Fibroblast of the aortic adventitia (primary cell): ENCODE results near the gene AGO3. TPM values are rescaled to one million over a fixed set of nuclear protein-coding genes. Genes with fewer than 3 reads are reported as not detected.

ENCODE experiments used
- DNase-seq: peaks from one replicate; pipeline ENCODE4 v3.0.0-alpha.2; 2010; ENCODE audit warnings: low read depth
- H3K4me3 ChIP-seq: 2 replicates; pipeline ENCODE4 v1.5.1; 2011; ENCODE audit warnings: low read depth, mild to moderate bottlenecking, control low read depth, low read length, moderate library complexity
- total RNA-seq: library from RNA; depleted of rRNA; stranded (reverse); fragments of >200 nt; gene quantifications from 2 replicates; pipeline ENCODE4 v1.2.3, GENCODE V29; 2012; ENCODE audit warnings: low replicate concordance
- TF ChIP-seq, protein P1 (sequence below): IDR thresholded peaks from 2 replicates; pipeline ENCODE4 v1.5.1; 2011; ENCODE audit warnings: mild to moderate bottlenecking, low read length, control low read depth, inconsistent platforms; ENCODE audit not compliant: insufficient read depth

The AGO3 gene
- total RNA-seq, 1 donor: 17.5 TPM

- TF ChIP-seq, protein P1, sequence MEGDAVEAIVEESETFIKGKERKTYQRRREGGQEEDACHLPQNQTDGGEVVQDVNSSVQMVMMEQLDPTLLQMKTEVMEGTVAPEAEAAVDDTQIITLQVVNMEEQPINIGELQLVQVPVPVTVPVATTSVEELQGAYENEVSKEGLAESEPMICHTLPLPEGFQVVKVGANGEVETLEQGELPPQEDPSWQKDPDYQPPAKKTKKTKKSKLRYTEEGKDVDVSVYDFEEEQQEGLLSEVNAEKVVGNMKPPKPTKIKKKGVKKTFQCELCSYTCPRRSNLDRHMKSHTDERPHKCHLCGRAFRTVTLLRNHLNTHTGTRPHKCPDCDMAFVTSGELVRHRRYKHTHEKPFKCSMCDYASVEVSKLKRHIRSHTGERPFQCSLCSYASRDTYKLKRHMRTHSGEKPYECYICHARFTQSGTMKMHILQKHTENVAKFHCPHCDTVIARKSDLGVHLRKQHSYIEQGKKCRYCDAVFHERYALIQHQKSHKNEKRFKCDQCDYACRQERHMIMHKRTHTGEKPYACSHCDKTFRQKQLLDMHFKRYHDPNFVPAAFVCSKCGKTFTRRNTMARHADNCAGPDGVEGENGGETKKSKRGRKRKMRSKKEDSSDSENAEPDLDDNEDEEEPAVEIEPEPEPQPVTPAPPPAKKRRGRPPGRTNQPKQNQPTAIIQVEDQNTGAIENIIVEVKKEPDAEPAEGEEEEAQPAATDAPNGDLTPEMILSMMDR: no peak
- DNase-seq: no peak
- H3K4me3 ChIP-seq: no peak overlapping the region
Measured at GRCh38 chr1:36053978-36054377, 123.1 kb downstream of the AGO3 start.

GRCh38 chr1:36055706-36056105 lies 124.8 kb downstream of the AGO3 start:
- DNase-seq: no peak
- TF ChIP-seq, protein P1: no peak

DNA sequence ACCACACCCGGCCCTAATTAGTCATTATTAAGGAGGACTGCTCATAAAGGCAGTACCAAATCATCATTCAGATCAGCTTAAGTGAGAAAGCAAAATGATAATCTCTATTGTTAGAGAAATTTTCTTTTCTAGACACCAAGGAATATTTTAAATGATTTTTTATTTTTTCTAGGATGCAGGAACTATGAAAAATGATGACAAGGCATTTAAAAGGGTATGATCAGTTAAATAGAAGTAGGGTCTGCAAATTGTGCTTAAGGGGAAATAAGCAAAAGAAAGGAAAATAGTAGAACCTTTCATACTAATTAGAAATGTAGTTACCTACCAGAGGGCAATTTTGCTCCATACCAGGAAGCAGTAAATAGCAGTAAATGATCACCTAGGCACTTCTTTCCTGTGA lies 131.4 kb downstream of the AGO3 start:
- no peak overlapping the region for H3K4me3 ChIP-seq
- TF ChIP-seq, protein P1: no peak
- no peak for DNase-seq

More at GRCh38 chr1:36055706-36056105, 124.8 kb downstream of the AGO3 start:
- H3K4me3 ChIP-seq: no peak overlapping the region

DNA sequence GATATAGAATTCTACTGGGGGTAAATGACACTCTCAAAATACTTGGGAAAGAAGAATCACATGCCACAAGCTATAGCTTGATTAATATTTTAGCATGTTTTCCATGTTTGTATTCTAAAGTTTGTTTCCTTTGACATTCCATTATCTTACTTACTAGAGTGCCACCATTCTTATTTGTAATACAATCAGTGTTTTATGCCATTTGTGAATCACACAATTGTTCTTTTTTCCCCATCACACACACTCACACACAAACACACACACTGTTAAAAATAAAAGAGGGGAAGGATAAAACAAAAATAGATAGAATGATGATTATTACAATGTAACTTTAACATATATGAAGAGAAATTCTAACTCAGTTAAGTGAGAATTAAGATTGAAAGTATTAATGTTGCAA lies 137.0 kb downstream of the AGO3 start:
- DNase-seq: no peak
- TF ChIP-seq, protein P1: no peak
- no peak overlapping the region for H3K4me3 ChIP-seq

GRCh38 chr1:36068866-36069265 lies 138.0 kb downstream of the AGO3 start:
- TF ChIP-seq, protein P1: no peak
- no peak for DNase-seq
- H3K4me3 ChIP-seq: no peak overlapping the region

DNA sequence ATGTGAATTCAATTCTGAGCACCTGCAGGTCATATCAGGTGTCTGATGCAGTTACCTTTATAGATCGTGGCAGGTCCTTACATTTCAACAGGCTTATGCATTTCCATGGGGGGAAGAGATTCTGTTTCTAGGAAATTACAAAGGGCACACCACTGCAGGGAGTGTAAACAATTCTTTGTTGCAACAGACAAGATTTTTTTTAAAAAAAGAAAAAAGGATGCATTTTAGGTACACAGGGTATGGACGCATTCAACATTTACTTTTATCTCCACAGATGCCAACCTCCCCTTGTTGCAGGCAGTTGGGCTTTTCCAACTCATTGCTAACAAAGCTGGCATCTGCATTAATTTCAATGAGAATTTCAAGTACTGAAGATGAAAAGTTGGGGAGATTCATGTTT lies 139.4 kb downstream of the AGO3 start:
- H3K4me3 ChIP-seq: no peak overlapping the region
- TF ChIP-seq, protein P1: no peak
- no peak for DNase-seq

DNA sequence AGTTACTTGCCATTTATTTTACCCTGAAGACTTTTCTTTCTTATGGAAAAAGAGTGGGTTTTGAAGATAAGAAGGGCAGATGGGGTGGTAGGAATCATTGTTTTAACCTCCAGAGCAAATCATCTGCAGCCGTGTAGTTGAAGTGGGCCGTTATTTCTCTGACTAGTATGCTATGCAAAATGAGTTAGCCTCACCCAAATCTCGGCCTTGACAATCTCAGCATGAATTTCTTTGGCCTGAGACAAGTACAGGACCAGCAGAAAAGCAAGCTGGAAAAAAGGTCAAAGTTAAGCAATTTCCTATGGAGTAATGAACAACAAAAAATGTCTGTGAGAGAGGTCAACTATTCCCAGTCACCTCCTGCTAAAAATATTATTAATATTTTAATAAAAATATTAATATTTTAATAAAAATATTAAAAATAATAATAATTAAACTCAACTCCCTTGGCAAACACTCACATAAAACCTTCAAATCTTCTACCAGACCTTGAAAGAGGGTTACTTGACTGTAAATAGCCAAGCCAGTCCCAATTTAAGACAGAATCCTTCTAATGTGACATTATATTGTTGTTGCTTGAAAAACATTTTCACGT lies 146.2 kb downstream of the AGO3 start:
- TF ChIP-seq, protein P1: no peak
- no peak for DNase-seq

More for the DNA sequence above, 146.2 kb downstream of the AGO3 start:
- no peak overlapping the region for H3K4me3 ChIP-seq
